HG02970 (cell line): ENCODE data around the gene UCK2.
"Not testable (repeated sequence)": the region's sequence is repeated elsewhere in the genome, so short reads cannot be mapped to it uniquely, and the experiment has no call there.

Source experiments
- ATAC-seq: cut with Tn5 transposase; IDR thresholded peaks from one replicate; pipeline ENCODE4 v1.9.1; 2021; ENCODE audit warnings: mild to moderate bottlenecking, moderate library complexity, moderate number of reproducible peaks; ENCODE audit not compliant: unreplicated experiment, low FRiP score

UCK2 gene

GRCh38 chr1:165827268-165828102 lies at the start of gene UCK2:
UCK2 (plus strand) TSS chr1:165827614; CDS start chr1:165827834, 220 bp downstream.
- peak; percentile 62 for ATAC-seq

- ATAC-seq: not testable (repeated sequence)
Measured at GRCh38 chr1:165778197-165778596, 49.2 kb upstream of the UCK2 start.

GRCh38 chr1:165783519-165783918 lies 43.9 kb upstream of the UCK2 start:
- not testable (repeated sequence) for ATAC-seq

GRCh38 chr1:165787741-165788140 lies 39.7 kb upstream of the UCK2 start:
- ATAC-seq: no peak

GRCh38 chr1:165793951-165794350 lies 33.5 kb upstream of the UCK2 start:
- no peak for ATAC-seq

GRCh38 chr1:165795894-165796293 lies 31.5 kb upstream of the UCK2 start:
- no peak for ATAC-seq

- no peak for ATAC-seq
Measured at GRCh38 chr1:165799387-165799786, 28.0 kb upstream of the UCK2 start.

- not testable (repeated sequence) for ATAC-seq
Measured at GRCh38 chr1:165804513-165804912, 22.9 kb upstream of the UCK2 start.

GRCh38 chr1:165807613-165808012 lies 19.8 kb upstream of the UCK2 start:
- no peak for ATAC-seq

- ATAC-seq: no peak
Measured at GRCh38 chr1:165815725-165816124, 11.7 kb upstream of the UCK2 start.

- ATAC-seq: no peak
Measured at GRCh38 chr1:165816157-165816556, 11.3 kb upstream of the UCK2 start.

- no peak for ATAC-seq
Measured at GRCh38 chr1:165816826-165817497, 10.5 kb upstream of the UCK2 start.

GRCh38 chr1:165823552-165824268 lies 3.7 kb upstream of the UCK2 start:
- ATAC-seq: no peak

GRCh38 chr1:165824269-165824643 lies 3.2 kb upstream of the UCK2 start:
- no peak for ATAC-seq

GRCh38 chr1:165826565-165827267 lies 698 bp upstream of the UCK2 start:
- ATAC-seq: no peak

GRCh38 chr1:165828103-165828668 lies 772 bp downstream of the UCK2 start:
- ATAC-seq: peak; percentile 33

GRCh38 chr1:165828669-165829329 lies 1.4 kb downstream of the UCK2 start:
- ATAC-seq: peak; percentile 7

GRCh38 chr1:165829888-165830287 lies 2.5 kb downstream of the UCK2 start:
- no peak for ATAC-seq

GRCh38 chr1:165831146-165831545 lies 3.7 kb downstream of the UCK2 start:
- ATAC-seq: no peak

GRCh38 chr1:165832902-165833301 lies 5.5 kb downstream of the UCK2 start:
- ATAC-seq: no peak
